CD4-positive, alpha-beta memory T cell (primary cell): ENCODE data around the gene VILL. TPM values are rescaled to one million over a fixed set of nuclear protein-coding genes. Genes with fewer than 3 reads are reported as not detected.
A peak's percentile ranks its signal among the peaks of the same experiment; 100 is the strongest.
"Not testable (repeated sequence)": the region's sequence is repeated elsewhere in the genome, so short reads cannot be mapped to it uniquely, and the experiment has no call there.

Experiments used
- CTCF ChIA-PET: fragments of 350-600 bp; sonication (Branson Sonifier 250); formaldehyde crosslinking; loops from one replicate; lab custom pipeline; 2021; ENCODE audit warnings: inconsistent platforms; ENCODE audit not compliant: partially characterized antibody; lab: Charles Lee
- POLR2A ChIA-PET: fragments of 350-600 bp; sonication (Branson Sonifier 250); formaldehyde crosslinking; loops from one replicate; lab custom pipeline; 2021; ENCODE audit not compliant: partially characterized antibody; lab: Charles Lee
- DNase-seq, 5 donors: peaks; one replicate each; pipeline versions ENCODE4 v3.0.0 to v3.0.0-alpha.2; 2020 to 2022; ENCODE audit warnings: mixed read lengths in 1 of 5
- H3K27ac ChIP-seq: one replicate; pipeline ENCODE4 v1.7.0; 2013; ENCODE audit warnings: low read depth, low read length
- H3K27me3 ChIP-seq: 2 replicates; pipeline ENCODE4 v1.7.0; 2013; ENCODE audit warnings: mild to moderate bottlenecking, low read length, moderate library complexity; ENCODE audit not compliant: insufficient read depth
- H3K36me3 ChIP-seq: 2 replicates; pipeline ENCODE4 v1.7.0; 2013; ENCODE audit warnings: mild to moderate bottlenecking, low read length, moderate library complexity; ENCODE audit not compliant: insufficient read depth
- H3K4me1 ChIP-seq: 2 replicates; pipeline ENCODE4 v1.7.0; 2013; ENCODE audit warnings: mild to moderate bottlenecking, low read length, moderate library complexity; ENCODE audit not compliant: insufficient read depth
- H3K4me3 ChIP-seq, 2 donors: one replicate each; pipeline ENCODE4 v1.7.0; 2013; ENCODE audit warnings: low read length in 2 of 2, mild to moderate bottlenecking in 1 of 2
- H3K9me3 ChIP-seq, 2 donors: one replicate each; pipeline ENCODE4 v1.7.0; 2013; ENCODE audit warnings: low read length in 2 of 2, control low read depth in 1 of 2; ENCODE audit not compliant: control insufficient read depth in 1 of 2
- H3K27ac Mint-ChIP-seq, 7 donors: one replicate each; pipeline ENCODE4 v1.8.0; 2020 to 2021; ENCODE audit warnings: mixed read lengths in 7 of 7, mild to moderate bottlenecking in 6 of 7, inconsistent platforms in 3 of 7, moderate library complexity in 3 of 7
- H3K27me3 Mint-ChIP-seq, 2 donors: one replicate each; pipeline ENCODE4 v1.8.0; 2020 to 2021; ENCODE audit warnings: mixed read lengths in 2 of 2
- H3K36me3 Mint-ChIP-seq, 2 donors: one replicate each; pipeline ENCODE4 v1.8.0; 2020 to 2021; ENCODE audit warnings: mixed read lengths in 2 of 2, inconsistent platforms in 1 of 2, mild to moderate bottlenecking in 1 of 2
- H3K4me1 Mint-ChIP-seq, 4 donors: one replicate each; pipeline ENCODE4 v1.8.0; 2020 to 2021; ENCODE audit warnings: mixed read lengths in 4 of 4, mild to moderate bottlenecking in 1 of 4
- H3K4me3 Mint-ChIP-seq, 8 donors: one replicate each; pipeline ENCODE4 v1.8.0; 2020 to 2021; ENCODE audit warnings: mixed read lengths in 8 of 8, mild to moderate bottlenecking in 7 of 8, moderate library complexity in 6 of 8, inconsistent platforms in 3 of 8
- H3K9me3 Mint-ChIP-seq, 8 donors: one replicate each; pipeline ENCODE4 v1.8.0; 2020 to 2021; ENCODE audit warnings: mixed read lengths in 8 of 8, mild to moderate bottlenecking in 5 of 8, inconsistent platforms in 3 of 8, moderate library complexity in 1 of 8
- intact Hi-C: fragments of 100-400 bp; cut with micrococcal nuclease; formaldehyde crosslinking; loops from one replicate; pipeline ENCODE4 v1.15.1; 2023
- polyA plus RNA-seq, 2 donors: library from polyadenylated mRNA; unstranded; fragments of 300-500 nt; fragmentation: Illumina TruSeq; gene quantifications; one replicate each; pipeline ENCODE4 v1.2.3, GENCODE V29; 2021
- total RNA-seq, 2 experiments: library from RNA; stranded (reverse); gene quantifications; one replicate each; pipeline ENCODE4 v1.2.3, GENCODE V29; 2021

VILL gene
- total and polyA plus RNA-seq, 4 experiments from 2014 or later, result 13.4 to 43.4 (median 29.8) TPM

DNA sequence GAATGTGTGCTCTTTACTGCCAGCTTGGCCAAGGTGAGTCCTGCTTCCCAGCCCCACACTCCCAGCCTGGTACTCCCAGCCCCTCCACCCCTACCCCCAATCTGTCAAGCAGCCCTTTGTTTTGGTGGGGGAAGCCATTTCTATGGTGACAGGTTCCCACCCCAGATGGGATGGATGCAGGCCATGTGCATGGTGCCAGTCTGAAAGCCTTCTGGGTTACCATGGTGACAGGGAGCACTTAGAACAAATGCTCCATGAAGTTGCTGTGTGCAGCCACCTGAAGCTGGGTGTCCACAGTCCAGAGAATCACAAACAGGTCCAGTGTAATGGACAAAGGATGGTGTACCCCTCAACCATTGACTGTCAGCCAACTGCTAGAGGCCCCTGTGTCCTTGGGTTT lies 19.1 kb upstream of the VILL start:
- ChIA-PET CTCF (interaction anchor here (4.8 to 11.7 kb wide), 2 partner anchors 12 to 33 kb away, joined by 35 to 146 read pairs; no protein-coding TSS in a partner anchor), POLR2A (no interaction called here)
- Mint-ChIP-seq H3K27me3 (no peaks in the 10 kb centered on the region), H3K36me3 (no peaks in the 10 kb centered on the region), H3K9me3 (no peaks in the 10 kb centered on the region), H3K4me1 (peaks cover 3 to 5% (median 4%) of the 10 kb centered on the region in 4 donors), H3K27ac (no peak overlapping the region), H3K4me3 (no peak overlapping the region)
- no peak for DNase-seq
- Histone ChIP-seq H3K27ac (no peak overlapping the region), H3K4me3 (no peak overlapping the region), H3K9me3 (no peaks in the 10 kb centered on the region), H3K4me1 (no peaks in the 10 kb centered on the region), H3K36me3 (no peaks in the 10 kb centered on the region), H3K27me3 (no peaks in the 10 kb centered on the region)
- intact Hi-C loops, result no loop called here

DNA sequence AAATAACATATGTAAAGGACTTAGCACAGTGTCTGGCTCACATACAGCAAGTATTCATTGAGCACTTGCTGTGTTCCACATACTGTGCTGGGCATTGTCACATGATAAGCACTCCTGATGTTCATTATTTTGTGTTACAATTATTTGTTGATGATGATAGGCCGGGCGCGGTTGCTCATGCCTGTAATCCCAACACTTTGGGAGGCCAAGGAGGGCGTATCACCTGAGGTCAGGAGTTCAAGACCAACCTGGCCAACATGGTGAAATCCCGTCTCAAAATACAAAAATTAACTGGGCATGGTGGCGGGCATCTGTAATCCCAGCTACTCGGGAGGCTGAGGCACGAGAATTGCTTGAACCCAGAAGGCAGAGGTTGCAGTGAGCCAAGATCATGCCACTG lies 18.5 kb upstream of the VILL start:
- H3K4me1 ChIP-seq, H3K27ac Mint-ChIP-seq, H3K9me3 Mint-ChIP-seq, H3K27me3 Mint-ChIP-seq, H3K4me3 Mint-ChIP-seq, DNase-seq, intact Hi-C loops, H3K4me1 Mint-ChIP-seq, H3K27me3 ChIP-seq, H3K4me3 ChIP-seq, H3K9me3 ChIP-seq, H3K36me3 ChIP-seq, H3K36me3 Mint-ChIP-seq, H3K27ac ChIP-seq: not testable (repeated sequence)
- CTCF ChIA-PET, result interaction anchor here (4.8 to 11.7 kb wide), 2 partner anchors 12 to 32 kb away, joined by 35 to 146 read pairs; no protein-coding TSS in a partner anchor
- POLR2A ChIA-PET, result interaction anchor here (0.6 kb wide), 1 partner anchor 165 kb away, joined by 4 read pairs; the partner anchor contains the start of gene ACAA1

DNA sequence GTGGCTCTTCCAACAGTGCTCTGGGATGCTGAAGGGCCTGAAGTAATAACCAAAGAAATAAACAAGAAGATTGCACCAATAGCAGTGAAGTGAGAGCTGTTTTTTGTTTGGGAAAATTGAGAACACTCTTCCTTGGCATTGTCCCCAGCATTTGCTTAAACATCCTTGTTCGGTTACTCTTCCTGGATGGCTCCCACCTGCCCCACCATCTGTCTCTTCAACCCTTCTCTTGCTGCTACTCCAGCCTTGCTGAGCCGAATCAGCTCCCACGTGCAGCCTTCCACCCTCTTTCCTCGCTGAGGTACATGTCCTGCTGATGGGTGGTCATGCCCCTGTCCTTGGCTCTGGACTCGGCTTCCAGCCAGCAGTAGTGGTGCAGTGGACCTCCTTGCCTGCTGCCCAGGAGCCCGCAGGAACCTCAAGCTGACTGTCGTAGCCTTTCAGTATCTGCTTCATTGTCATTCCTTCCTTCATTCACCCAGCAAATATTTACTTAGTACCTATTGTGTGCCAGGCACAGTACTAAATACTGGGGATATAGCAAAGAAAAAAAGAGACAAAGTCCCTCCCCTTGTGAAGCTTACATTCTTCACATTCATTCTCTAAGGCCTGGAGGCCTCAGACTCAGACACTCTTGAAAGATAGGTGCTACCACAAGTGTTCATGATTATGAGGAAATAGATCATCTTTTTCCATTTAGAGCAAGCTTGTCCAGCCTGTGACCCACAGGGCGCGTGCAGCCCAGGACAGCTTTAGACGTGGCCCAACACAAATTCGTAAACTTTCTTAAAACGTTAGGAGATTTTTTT lies 17.1 kb upstream of the VILL start:
- H3K4me1 Mint-ChIP-seq, result peaks cover 3 to 5% (median 4%) of the 10 kb centered on the region in 4 donors
- intact Hi-C loops, result loop anchor here (1.0 kb wide), 5 partner anchors 30 to 682 kb away; partner anchors contain the start of gene XYLB
- H3K4me3 Mint-ChIP-seq, result no peak overlapping the region
- Histone ChIP-seq H3K27me3 (no peaks in the 10 kb centered on the region), H3K4me3 (no peak overlapping the region), H3K27ac (no peak overlapping the region), H3K9me3 (no peaks in the 10 kb centered on the region), H3K36me3 (no peaks in the 10 kb centered on the region), H3K4me1 (no peaks in the 10 kb centered on the region)
- CTCF ChIA-PET, result interaction anchor here (0.9 to 11.7 kb wide), 23 partner anchors 9 to 688 kb away, joined by 3 to 146 read pairs (median 7); partner anchors contain the start of genes DLEC1 and XYLB
- H3K27me3 Mint-ChIP-seq, result no peaks in the 10 kb centered on the region
- no peaks in the 10 kb centered on the region for H3K36me3 Mint-ChIP-seq
- H3K9me3 Mint-ChIP-seq, result no peaks in the 10 kb centered on the region
- POLR2A ChIA-PET, result interaction anchor here (1.8 to 2.3 kb wide), 4 partner anchors 23 to 34 kb away, joined by 8 to 14 read pairs (median 12); no protein-coding TSS in a partner anchor
- H3K27ac Mint-ChIP-seq, result no peak overlapping the region
- no peak for DNase-seq

DNA sequence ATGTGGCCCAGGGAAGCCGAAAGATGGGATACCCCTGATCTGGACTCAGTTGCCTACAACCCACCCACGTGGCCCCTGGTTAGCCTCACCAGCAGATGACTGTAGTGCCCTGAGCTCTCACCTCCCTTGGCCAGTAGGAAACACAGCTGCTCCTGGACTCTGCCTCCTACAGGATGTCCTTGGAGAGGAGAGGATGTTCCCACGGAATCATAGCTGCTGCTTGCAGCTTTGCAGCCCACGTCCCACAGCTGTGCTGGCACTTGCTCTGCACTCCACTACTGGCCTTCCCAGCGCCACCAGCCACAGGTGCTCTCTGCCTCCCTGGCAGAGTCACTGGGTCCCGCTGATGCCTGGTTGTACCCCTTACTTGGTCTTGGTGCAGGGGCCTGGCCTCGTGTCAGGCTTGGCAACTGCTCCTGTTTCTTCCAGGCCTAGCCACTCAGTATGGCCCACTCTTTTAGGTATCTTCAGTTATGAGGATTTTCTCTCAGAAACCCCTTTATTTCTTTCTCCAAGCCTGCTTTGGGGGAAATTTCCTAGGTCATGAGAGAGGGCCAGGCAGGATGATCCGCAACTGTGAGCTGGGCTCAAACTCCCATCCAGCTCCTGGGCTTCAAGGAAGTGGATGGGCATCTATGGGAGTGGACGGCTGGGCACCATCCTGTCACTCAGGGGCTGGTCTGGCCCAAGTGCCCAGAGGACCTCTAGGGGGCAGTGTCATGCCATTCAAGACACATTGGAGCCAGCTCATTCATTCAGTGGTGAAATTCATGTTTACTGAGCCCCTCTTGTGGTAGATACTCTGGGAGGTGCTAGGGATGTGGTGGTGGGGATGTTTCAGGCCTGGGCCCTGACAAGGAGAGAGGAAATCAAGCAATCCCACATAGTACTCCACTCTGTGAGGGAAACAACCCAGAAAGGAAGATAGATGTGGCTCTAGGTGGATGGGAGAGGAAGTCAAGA lies 16.2 kb upstream of the VILL start:
- H3K4me1 Mint-ChIP-seq, result peaks cover 3 to 5% (median 4%) of the 10 kb centered on the region in 4 donors
- H3K27ac ChIP-seq, result no peak overlapping the region
- no peaks in the 10 kb centered on the region for H3K4me1 ChIP-seq
- DNase-seq, result peak; percentile 62 to 73 (median 69)
- H3K27ac Mint-ChIP-seq, result peak overlapping the region in 3 of 7 donors; percentile 59 to 84 (median 81)
- CTCF ChIA-PET, result interaction anchor here (0.6 to 11.7 kb wide), 38 partner anchors 10 to 699 kb away, joined by 3 to 146 read pairs (median 4); partner anchors contain the start of genes DLEC1 and XYLB
- no peak overlapping the region for H3K4me3 ChIP-seq
- no peaks in the 10 kb centered on the region for H3K9me3 Mint-ChIP-seq
- H3K36me3 ChIP-seq, result no peaks in the 10 kb centered on the region
- POLR2A ChIA-PET, result interaction anchor here (0.6 to 2.3 kb wide), 7 partner anchors 22 to 156 kb away, joined by 3 to 14 read pairs (median 8); partner anchors contain the start of gene DLEC1
- intact Hi-C loops, result loop anchor here (1.0 kb wide), 5 partner anchors 29 to 681 kb away; partner anchors contain the start of gene XYLB
- no peaks in the 10 kb centered on the region for H3K36me3 Mint-ChIP-seq
- H3K27me3 Mint-ChIP-seq, result peaks cover 0 to 2% of the 10 kb centered on the region in 2 donors
- H3K9me3 ChIP-seq, result no peaks in the 10 kb centered on the region
- no peak overlapping the region for H3K4me3 Mint-ChIP-seq
- H3K27me3 ChIP-seq, result no peaks in the 10 kb centered on the region

DNA sequence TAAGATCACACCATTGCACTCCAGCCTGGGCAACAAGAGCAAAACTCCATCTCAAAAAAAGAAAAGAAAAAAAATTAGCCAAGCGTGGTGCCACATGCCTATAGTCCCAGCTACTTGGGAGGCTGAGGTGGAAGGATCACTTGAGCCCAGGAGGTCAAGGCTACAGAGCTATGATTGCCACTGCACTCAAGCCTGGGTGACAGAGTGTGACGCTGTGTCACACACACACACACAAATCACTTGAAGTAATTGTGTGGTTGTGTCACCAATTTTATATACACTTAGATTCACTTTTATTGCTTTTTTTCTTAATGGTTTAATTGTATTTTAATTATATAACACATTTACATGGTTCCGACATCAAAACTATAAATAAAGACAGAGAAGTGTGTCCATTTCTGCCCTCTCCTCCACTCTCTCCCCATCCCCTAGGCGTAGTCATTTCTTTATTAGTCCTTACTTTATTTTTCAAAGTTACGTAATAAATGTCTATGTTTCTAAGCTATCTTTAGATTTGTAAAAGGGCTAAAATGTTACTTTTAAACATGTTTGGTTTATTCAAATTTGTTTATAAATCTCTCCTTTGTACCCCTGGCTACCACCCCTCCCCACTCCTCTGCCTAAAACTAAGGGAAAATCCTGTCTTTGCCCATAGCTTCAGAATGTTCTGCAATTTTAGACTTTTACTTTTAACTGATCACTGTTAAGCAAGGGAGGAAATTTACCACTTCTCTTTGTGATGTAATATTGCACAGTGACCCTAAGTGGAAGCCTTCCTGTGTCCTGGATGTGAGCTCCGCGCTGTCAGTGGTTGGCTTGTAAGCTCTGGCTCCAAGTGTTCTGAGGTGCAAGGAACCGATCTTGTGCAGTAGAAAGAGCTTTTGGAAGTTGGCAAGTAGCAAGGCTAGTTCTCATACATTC lies 10.8 kb upstream of the VILL start:
- intact Hi-C loops, result no loop called here
- no peak overlapping the region for H3K27ac ChIP-seq
- no peaks in the 10 kb centered on the region for H3K4me1 ChIP-seq
- Mint-ChIP-seq H3K36me3 (no peaks in the 10 kb centered on the region), H3K27ac (no peak overlapping the region), H3K4me1 (peaks cover 1 to 2% (median 1%) of the 10 kb centered on the region in 4 donors), H3K27me3 (peaks cover 0 to 3% of the 10 kb centered on the region in 2 donors), H3K9me3 (no peaks in the 10 kb centered on the region), H3K4me3 (no peak overlapping the region)
- H3K36me3 ChIP-seq, result no peaks in the 10 kb centered on the region
- no peak overlapping the region for H3K4me3 ChIP-seq
- no peak for DNase-seq
- CTCF ChIA-PET, result interaction anchor here (0.8 to 7.8 kb wide), 7 partner anchors 15 to 501 kb away, joined by 3 to 59 read pairs (median 4); partner anchors contain the start of gene DLEC1
- POLR2A ChIA-PET, result no interaction called here
- H3K9me3 ChIP-seq, result no peaks in the 10 kb centered on the region
- H3K27me3 ChIP-seq, result no peaks in the 10 kb centered on the region
